HepG2 (cell line): ENCODE measurements around the gene MAP3K3. TPM values are rescaled to one million over a fixed set of nuclear protein-coding genes. Genes with fewer than 3 reads are reported as not detected.

Source experiments
- CHD2 ChIP-seq: IDR thresholded peaks from 2 replicates; pipeline ENCODE4 v1.6.1; 2011; ENCODE audit warnings: low read depth, low read length, improper control_type of control experiment
- GTF3A ChIP-seq: sonication (generic); formaldehyde crosslinking; conservative IDR thresholded peaks from 2 replicates; pipeline ENCODE4 v1.4.0; 2020; ENCODE audit warnings: mild to moderate bottlenecking, missing genetic modification reagents
- HOXA3 ChIP-seq: sonication (generic); formaldehyde crosslinking; IDR thresholded peaks from 2 replicates; pipeline ENCODE4 v1.5.0; 2020; ENCODE audit warnings: missing genetic modification reagents
- IRF2 ChIP-seq: IDR thresholded peaks from 2 replicates; pipeline ENCODE4 v1.6.1; 2018; ENCODE audit warnings: missing genetic modification reagents, missing compliant biosample characterization
- MAFG ChIP-seq: sonication (generic); formaldehyde crosslinking; IDR thresholded peaks from 2 replicates; pipeline ENCODE4 v1.5.1; 2020; ENCODE audit warnings: mild to moderate bottlenecking, missing genetic modification reagents
- PRMT3 ChIP-seq: sonication (generic); formaldehyde crosslinking; IDR thresholded peaks from 2 replicates; pipeline ENCODE4 v1.8.1; 2022; ENCODE audit warnings: low read depth, mild to moderate bottlenecking, moderate library complexity, missing genetic modification reagents, borderline replicate concordance
- SNRNP70 ChIP-seq: fragments of 200-400 bp; formaldehyde crosslinking; IDR thresholded peaks from 2 replicates; pipeline ENCODE4 v1.6.1; 2017; ENCODE audit warnings: mild to moderate bottlenecking, low read depth, low read length, moderate library complexity
- THAP9 ChIP-seq: sonication (generic); formaldehyde crosslinking; IDR thresholded peaks from 2 replicates; pipeline ENCODE4; 2020; ENCODE audit warnings: missing genetic modification reagents, mild to moderate bottlenecking, borderline replicate concordance
- THYN1 ChIP-seq: sonication (generic); formaldehyde crosslinking; IDR thresholded peaks from 2 replicates; pipeline ENCODE4 v1.8.1; 2023; ENCODE audit warnings: low read depth, mild to moderate bottlenecking, moderate library complexity, missing genetic modification reagents, borderline replicate concordance
- XBP1 ChIP-seq: sonication (generic); formaldehyde crosslinking; IDR thresholded peaks from 2 replicates; pipeline ENCODE4 v1.5.0; 2020; ENCODE audit warnings: missing genetic modification reagents
- ZBTB46 ChIP-seq: sonication (generic); formaldehyde crosslinking; IDR thresholded peaks from 2 replicates; pipeline ENCODE4 v1.4.0; 2020; ENCODE audit warnings: mild to moderate bottlenecking, missing genetic modification reagents, borderline replicate concordance
- ZNF136 ChIP-seq: sonication (generic); formaldehyde crosslinking; IDR thresholded peaks from 2 replicates; pipeline ENCODE4 v1.8.1; 2022; ENCODE audit warnings: low read depth, mild to moderate bottlenecking, moderate library complexity, missing genetic modification reagents
- ZNF414 ChIP-seq: sonication (generic); formaldehyde crosslinking; IDR thresholded peaks from 2 replicates; pipeline ENCODE4 v1.5.0; 2020; ENCODE audit warnings: missing genetic modification reagents
- ZNF513 ChIP-seq: sonication (generic); formaldehyde crosslinking; conservative IDR thresholded peaks from 2 replicates; pipeline ENCODE4 v1.5.0; 2020; ENCODE audit warnings: missing genetic modification reagents
- ZNF790 ChIP-seq: sonication (generic); formaldehyde crosslinking; IDR thresholded peaks from 2 replicates; pipeline ENCODE4 v1.8.0; 2022; ENCODE audit warnings: missing genetic modification reagents, mild to moderate bottlenecking, borderline replicate concordance
- polyA plus RNA-seq, 8 experiments: library from polyadenylated mRNA; depleted of rRNA in 3 of 8; stranded (reverse) in 7 of 8; unstranded in 1 of 8; fragments of >200 nt; fragmentation: Illumina TruSeq in 4 of 8; extraction: Trizol in 4 of 8; gene quantifications; 2 replicates each; pipeline versions ENCODE4 v1.2.1 to v1.2.3, GENCODE V29; 2011 to 2016; ENCODE audit warnings: low read depth in 4 of 8, missing spikeins in 1 of 8, mixed read lengths in 1 of 8; ENCODE audit not compliant: insufficient read depth in 1 of 8
- total RNA-seq, 5 experiments: library from RNA; depleted of rRNA; stranded (reverse); fragments of >200 nt; fragmentation: Illumina TruSeq; extraction: Trizol; gene quantifications; 2 replicates each; pipeline ENCODE4 v1.2.3, GENCODE V29; 2016; ENCODE audit warnings: low read depth in 1 of 5
- TF ChIP-seq, protein P1 (sequence below): sonication (generic); formaldehyde crosslinking; IDR thresholded peaks from 2 replicates; pipeline ENCODE4 v1.4.0; 2020; ENCODE audit warnings: missing genetic modification reagents, borderline replicate concordance

The MAP3K3 gene
- total and polyA plus RNA-seq, 2 of the 13 experiments (the other 11 are each of a cell fraction or from before 2014, with no cell fraction given), result 17.7 to 21.8 TPM

- no peak for TF ChIP-seq ZNF136 (CRISPR knock-in tag)
- TF ChIP-seq IRF2 (CRISPR knock-in tag), result peak; percentile 55; the same call in 1 of the 2 replicates
- peak; percentile 84; the same call in 1 of the 2 replicates for TF ChIP-seq THAP9
- TF ChIP-seq SNRNP70, result no peak
- TF ChIP-seq XBP1 (CRISPR knock-in tag), result no peak
- TF ChIP-seq ZNF790 (CRISPR knock-in tag), result peak; percentile 90; the same call in 1 of the 2 replicates
- TF ChIP-seq ZNF414 (CRISPR knock-in tag), result no peak; the same call in 1 of the 2 replicates
- TF ChIP-seq THYN1, result no peak
- no peak; the same call in 1 of the 2 replicates for TF ChIP-seq PRMT3 (CRISPR knock-in tag)
- 0 out of 2 replicates have a peak, but pooled peaks have one; percentile 88 for TF ChIP-seq GTF3A (CRISPR knock-in tag)
- TF ChIP-seq, protein P1, sequence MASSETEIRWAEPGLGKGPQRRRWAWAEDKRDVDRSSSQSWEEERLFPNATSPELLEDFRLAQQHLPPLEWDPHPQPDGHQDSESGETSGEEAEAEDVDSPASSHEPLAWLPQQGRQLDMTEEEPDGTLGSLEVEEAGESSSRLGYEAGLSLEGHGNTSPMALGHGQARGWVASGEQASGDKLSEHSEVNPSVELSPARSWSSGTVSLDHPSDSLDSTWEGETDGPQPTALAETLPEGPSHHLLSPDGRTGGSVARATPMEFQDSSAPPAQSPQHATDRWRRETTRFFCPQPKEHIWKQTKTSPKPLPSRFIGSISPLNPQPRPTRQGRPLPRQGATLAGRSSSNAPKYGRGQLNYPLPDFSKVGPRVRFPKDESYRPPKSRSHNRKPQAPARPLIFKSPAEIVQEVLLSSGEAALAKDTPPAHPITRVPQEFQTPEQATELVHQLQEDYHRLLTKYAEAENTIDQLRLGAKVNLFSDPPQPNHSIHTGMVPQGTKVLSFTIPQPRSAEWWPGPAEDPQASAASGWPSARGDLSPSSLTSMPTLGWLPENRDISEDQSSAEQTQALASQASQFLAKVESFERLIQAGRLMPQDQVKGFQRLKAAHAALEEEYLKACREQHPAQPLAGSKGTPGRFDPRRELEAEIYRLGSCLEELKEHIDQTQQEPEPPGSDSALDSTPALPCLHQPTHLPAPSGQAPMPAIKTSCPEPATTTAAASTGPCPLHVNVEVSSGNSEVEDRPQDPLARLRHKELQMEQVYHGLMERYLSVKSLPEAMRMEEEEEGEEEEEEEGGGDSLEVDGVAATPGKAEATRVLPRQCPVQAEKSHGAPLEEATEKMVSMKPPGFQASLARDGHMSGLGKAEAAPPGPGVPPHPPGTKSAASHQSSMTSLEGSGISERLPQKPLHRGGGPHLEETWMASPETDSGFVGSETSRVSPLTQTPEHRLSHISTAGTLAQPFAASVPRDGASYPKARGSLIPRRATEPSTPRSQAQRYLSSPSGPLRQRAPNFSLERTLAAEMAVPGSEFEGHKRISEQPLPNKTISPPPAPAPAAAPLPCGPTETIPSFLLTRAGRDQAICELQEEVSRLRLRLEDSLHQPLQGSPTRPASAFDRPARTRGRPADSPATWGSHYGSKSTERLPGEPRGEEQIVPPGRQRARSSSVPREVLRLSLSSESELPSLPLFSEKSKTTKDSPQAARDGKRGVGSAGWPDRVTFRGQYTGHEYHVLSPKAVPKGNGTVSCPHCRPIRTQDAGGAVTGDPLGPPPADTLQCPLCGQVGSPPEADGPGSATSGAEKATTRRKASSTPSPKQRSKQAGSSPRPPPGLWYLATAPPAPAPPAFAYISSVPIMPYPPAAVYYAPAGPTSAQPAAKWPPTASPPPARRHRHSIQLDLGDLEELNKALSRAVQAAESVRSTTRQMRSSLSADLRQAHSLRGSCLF (CRISPR knock-in tag), result no peak
- peak; percentile 85 for TF ChIP-seq HOXA3
- peak; percentile 29; the same call in 1 of the 2 replicates for TF ChIP-seq ZBTB46
- TF ChIP-seq MAFG, result no peak
- no peak for TF ChIP-seq ZNF513
- TF ChIP-seq CHD2, result no peak
Measured at GRCh38 chr17:63741408-63742173, 119.4 kb downstream of the MAP3K3 start, which contains the start of gene STRADA (continued).
